Trophoblast cell (in vitro differentiated cells and primary cell): Measurements from ENCODE around the gene OMP.
A peak's percentile ranks its signal among the peaks of the same experiment; 100 is the strongest.

ENCODE experiments used
- DNase-seq, 2 donors: peaks; one replicate each; pipeline ENCODE4 v3.0.0-alpha.2; 2016
- H2AFZ ChIP-seq: 2 replicates; pipeline ENCODE4 v1.6.1; 2013; ENCODE audit warnings: low read length, moderate library complexity, mild to moderate bottlenecking; ENCODE audit not compliant: insufficient read depth, poor library complexity
- H2AK5ac ChIP-seq: 2 replicates; pipeline ENCODE4 v1.6.1; 2013; ENCODE audit warnings: mild to moderate bottlenecking, low read length
- H2BK120ac ChIP-seq: 2 replicates; pipeline ENCODE4 v1.6.1; 2013; ENCODE audit warnings: low read length, mild to moderate bottlenecking, moderate library complexity; ENCODE audit not compliant: insufficient read depth, poor library complexity
- H2BK12ac ChIP-seq: 2 replicates; pipeline ENCODE4 v1.6.1; 2013; ENCODE audit warnings: mild to moderate bottlenecking, low read length, moderate library complexity
- H2BK5ac ChIP-seq: 2 replicates; pipeline ENCODE4 v1.6.1; 2013; ENCODE audit warnings: low read length, low read depth, moderate library complexity, mild to moderate bottlenecking; ENCODE audit not compliant: poor library complexity
- H3K14ac ChIP-seq: 2 replicates; pipeline ENCODE4 v1.6.1; 2013; ENCODE audit warnings: mild to moderate bottlenecking, low read length
- H3K18ac ChIP-seq: 2 replicates; pipeline ENCODE4 v1.6.1; 2013; ENCODE audit warnings: mild to moderate bottlenecking, low read length
- H3K23ac ChIP-seq: 2 replicates; pipeline ENCODE4 v1.6.1; 2013; ENCODE audit warnings: low read length
- H3K27ac ChIP-seq: 2 replicates; pipeline ENCODE4 v1.5.1; 2013; ENCODE audit warnings: low read depth, mild to moderate bottlenecking, inconsistent platforms, low read length, moderate library complexity
- H3K27me3 ChIP-seq: 2 replicates; pipeline ENCODE4 v1.6.1; 2013; ENCODE audit warnings: inconsistent platforms, mild to moderate bottlenecking, low read length, moderate library complexity; ENCODE audit not compliant: insufficient read depth
- H3K36me3 ChIP-seq, 2 experiments: 1 replicate in 1 of 2; 2 replicates in 1 of 2; pipeline ENCODE4 v1.6.1; 2013; ENCODE audit warnings: low read length in 2 of 2, mild to moderate bottlenecking in 2 of 2, moderate library complexity in 1 of 2; ENCODE audit not compliant: insufficient read depth in 2 of 2, control insufficient read depth in 1 of 2
- H3K4ac ChIP-seq: 2 replicates; pipeline ENCODE4 v1.6.1; 2013; ENCODE audit warnings: low read depth, mild to moderate bottlenecking, low read length, moderate library complexity
- H3K4me1 ChIP-seq, 2 experiments: 1 replicate in 1 of 2; 2 replicates in 1 of 2; pipeline ENCODE4 v1.6.1; 2013; ENCODE audit warnings: low read length in 2 of 2, mild to moderate bottlenecking in 2 of 2, moderate library complexity in 1 of 2; ENCODE audit not compliant: insufficient read depth in 2 of 2, control insufficient read depth in 1 of 2
- H3K4me2 ChIP-seq: 2 replicates; pipeline ENCODE4 v1.6.1; 2013; ENCODE audit warnings: inconsistent platforms, mild to moderate bottlenecking, low read length, moderate library complexity
- H3K4me3 ChIP-seq: 2 replicates; pipeline ENCODE4 v1.5.1; 2013; ENCODE audit warnings: mild to moderate bottlenecking, low read depth, low read length, inconsistent platforms
- H3K79me1 ChIP-seq: one replicate; pipeline ENCODE4 v1.6.1; 2013; ENCODE audit warnings: low read length
- H3K79me2 ChIP-seq: 2 replicates; pipeline ENCODE4 v1.6.1; 2013; ENCODE audit warnings: low read length, mild to moderate bottlenecking; ENCODE audit not compliant: control insufficient read depth, insufficient read depth, poor library complexity
- H3K9ac ChIP-seq: 2 replicates; pipeline ENCODE4 v1.6.1; 2013; ENCODE audit warnings: mild to moderate bottlenecking, low read length
- H3K9me3 ChIP-seq: 2 replicates; pipeline ENCODE4 v1.6.1; 2013; ENCODE audit warnings: low read depth, mild to moderate bottlenecking, control low read depth, inconsistent platforms, low read length; ENCODE audit not compliant: insufficient read depth
- H4K12ac ChIP-seq: 2 replicates; pipeline ENCODE4 v1.6.1; 2013; ENCODE audit warnings: low read depth, mild to moderate bottlenecking, low read length, moderate library complexity
- H4K8ac ChIP-seq: 2 replicates; pipeline ENCODE4 v1.6.1; 2013; ENCODE audit warnings: low read depth, mild to moderate bottlenecking, low read length, moderate library complexity
- H4K91ac ChIP-seq: one replicate; pipeline ENCODE4 v1.6.1; 2013; ENCODE audit warnings: low read depth, mild to moderate bottlenecking, low read length, moderate library complexity
- WGBS: extraction: QIAGEN DNeasy Blood & Tissue Kit; methylation state at CpG from one replicate; pipeline ENCODE4 v1.1.7; 2013; ENCODE audit warnings: missing lambda C conversion rate; ENCODE audit not compliant: insufficient read length, insufficient coverage; ENCODE audit errors: extremely low coverage; 5-methylcytosine and 5-hydroxymethylcytosine counted together

OMP gene

DNA sequence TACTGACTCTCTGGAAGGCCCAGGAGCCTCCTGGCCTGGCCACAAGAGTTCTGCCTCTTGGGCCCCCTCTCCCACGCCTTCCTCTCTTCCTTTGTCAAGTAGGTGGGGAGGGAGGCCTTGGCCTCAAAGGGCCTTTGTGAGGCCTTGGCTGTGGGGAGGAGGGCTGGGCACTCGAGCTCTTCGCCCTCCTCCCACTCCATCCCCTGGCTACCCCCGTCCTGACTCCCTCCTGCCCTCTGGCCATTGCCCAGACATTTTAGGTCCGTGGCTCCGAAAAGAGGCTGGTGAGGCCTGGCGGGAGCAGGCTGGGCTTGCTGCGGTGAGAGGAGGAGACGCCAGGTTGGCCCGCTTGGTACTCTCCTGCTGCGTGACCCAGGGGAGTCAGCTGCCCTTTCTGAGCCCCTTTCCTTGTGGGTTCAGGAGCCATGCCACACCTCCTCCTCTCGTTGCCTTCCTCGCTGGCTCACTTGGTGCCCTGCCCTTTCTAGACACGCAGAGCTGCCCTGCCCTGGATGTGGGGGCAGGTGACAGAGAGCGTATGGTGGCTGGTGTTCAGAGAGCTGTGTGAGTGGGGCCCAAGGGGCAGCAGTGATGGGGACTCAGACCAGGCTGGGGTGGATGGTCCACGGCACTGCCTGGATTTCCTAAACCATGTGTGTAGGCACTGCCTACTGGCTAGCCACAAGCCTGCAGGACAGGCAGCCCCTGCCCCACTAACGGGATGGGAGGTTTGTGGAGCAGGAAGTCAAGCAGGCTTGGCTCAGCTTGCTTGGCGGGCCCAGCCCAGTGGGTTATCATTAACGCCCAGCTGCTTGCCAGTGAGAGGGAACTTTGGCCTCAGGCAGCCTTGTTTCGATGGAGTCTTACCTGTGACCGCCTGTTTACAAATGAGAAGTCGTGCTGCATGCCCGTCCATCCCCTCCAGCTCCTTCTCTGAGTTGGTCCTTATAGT is 15.8 kb upstream of the OMP start:
- Histone ChIP-seq H3K4me2 (no peak overlapping the region), H3K27ac (no peak overlapping the region), H4K8ac (no peak overlapping the region), H3K36me3 (no peaks in the 10 kb centered on the region), H2AFZ (no peak overlapping the region), H3K4ac (no peak overlapping the region), H4K12ac (no peak overlapping the region), H3K4me1 (peaks cover 9 to 12% of the 10 kb centered on the region in 2 experiments), H3K14ac (no peak overlapping the region), H2AK5ac (no peak overlapping the region), H3K23ac (no peak overlapping the region), H4K91ac (no peak overlapping the region), H2BK120ac (no peak overlapping the region), H3K27me3 (no peaks in the 10 kb centered on the region), H3K79me1 (no peaks in the 10 kb centered on the region), H3K9ac (no peak overlapping the region), H3K18ac (no peak overlapping the region), H3K4me3 (peak overlapping the region; percentile 38), H3K9me3 (no peaks in the 10 kb centered on the region), H2BK12ac (no peak overlapping the region), H2BK5ac (no peak overlapping the region), H3K79me2 (no peaks in the 10 kb centered on the region)
- WGBS: no CpG with 5 or more reads among the region's 23 CpGs
- DNase-seq: no peak

DNA sequence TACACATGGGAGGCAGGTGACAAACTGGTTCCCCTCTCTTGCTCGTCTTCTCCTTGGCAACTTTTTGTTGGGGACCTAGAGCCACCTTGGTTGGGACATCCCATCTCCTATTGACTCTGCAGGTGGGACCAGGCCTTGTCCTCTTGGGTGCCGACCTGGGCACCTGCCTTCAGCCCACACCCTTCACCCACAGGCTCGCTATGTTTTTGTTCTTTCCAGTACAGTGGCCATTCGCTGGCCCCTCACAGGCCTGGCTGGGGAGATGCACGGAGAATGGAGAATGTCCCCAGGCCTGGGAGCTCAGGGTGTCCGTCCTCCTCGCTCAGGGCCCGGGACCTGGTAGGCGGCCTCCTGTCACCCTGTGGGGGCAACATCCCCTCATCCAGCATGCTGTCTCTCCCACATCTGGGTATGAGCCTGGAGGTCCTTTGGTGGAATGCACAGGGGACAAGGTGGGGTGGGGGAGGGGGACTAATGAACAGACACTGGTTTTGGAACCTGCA is 14.9 kb upstream of the OMP start:
- Histone ChIP-seq H2BK120ac (no peak overlapping the region), H3K27me3 (no peaks in the 10 kb centered on the region), H2BK12ac (no peak overlapping the region), H3K18ac (no peak overlapping the region), H3K36me3 (no peaks in the 10 kb centered on the region), H4K12ac (no peak overlapping the region), H4K8ac (no peak overlapping the region), H3K4me1 (peaks cover 9 to 12% of the 10 kb centered on the region in 2 experiments), H3K9ac (no peak overlapping the region), H3K27ac (no peak overlapping the region), H3K9me3 (no peaks in the 10 kb centered on the region), H2AFZ (no peak overlapping the region), H3K4ac (no peak overlapping the region), H2AK5ac (no peak overlapping the region), H4K91ac (no peak overlapping the region), H2BK5ac (no peak overlapping the region), H3K23ac (no peak overlapping the region), H3K79me2 (no peaks in the 10 kb centered on the region), H3K79me1 (no peaks in the 10 kb centered on the region), H3K4me3 (no peak overlapping the region), H3K14ac (no peak overlapping the region), H3K4me2 (no peak overlapping the region)
- no peak for DNase-seq
- no CpG with 5 or more reads among the region's 9 CpGs for WGBS

DNA sequence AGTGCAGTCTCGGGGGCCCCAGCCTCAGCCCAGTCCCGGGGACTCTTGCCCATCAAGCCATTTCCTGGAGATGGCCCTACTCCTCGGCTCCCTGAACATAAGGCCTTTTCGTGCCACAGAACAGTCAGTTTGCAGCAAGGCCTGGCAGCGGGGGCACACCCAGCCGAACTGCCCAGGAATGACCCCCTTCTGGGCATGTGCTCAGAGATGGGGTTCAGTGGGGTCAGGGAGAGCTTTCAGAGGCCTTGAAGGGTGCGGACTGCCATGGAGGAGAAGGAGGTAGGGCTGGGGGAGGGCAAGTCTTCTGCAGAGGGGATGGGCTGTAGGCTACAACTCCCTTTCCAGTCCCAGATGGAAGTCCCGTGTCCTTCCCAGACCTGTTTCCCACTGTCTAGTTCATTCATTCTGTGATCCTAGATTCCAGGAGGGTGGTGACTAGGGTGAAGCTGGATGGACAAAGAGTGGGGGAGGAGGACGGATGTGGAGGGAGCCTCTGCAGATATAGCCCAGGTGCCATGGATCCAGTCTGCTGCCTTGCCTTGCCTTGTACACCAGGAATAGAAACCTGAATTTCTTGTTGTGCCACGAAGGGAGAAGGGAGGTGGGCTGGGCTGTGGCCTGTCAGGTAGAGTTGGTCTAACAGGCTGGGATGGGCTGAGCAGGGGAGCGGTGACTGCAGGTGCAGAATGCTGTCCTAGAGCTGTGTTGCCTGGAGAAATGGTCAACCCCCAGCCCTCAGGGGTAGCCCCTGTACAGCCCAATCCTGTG is 14.2 kb upstream of the OMP start:
- Histone ChIP-seq H2AFZ (no peak overlapping the region), H2AK5ac (no peak overlapping the region), H4K91ac (no peak overlapping the region), H3K27me3 (no peaks in the 10 kb centered on the region), H2BK120ac (no peak overlapping the region), H3K79me1 (no peaks in the 10 kb centered on the region), H3K4ac (no peak overlapping the region), H3K9me3 (no peaks in the 10 kb centered on the region), H2BK5ac (no peak overlapping the region), H3K23ac (no peak overlapping the region), H4K12ac (no peak overlapping the region), H3K27ac (no peak overlapping the region), H3K9ac (no peak overlapping the region), H3K79me2 (no peaks in the 10 kb centered on the region), H3K4me3 (no peak overlapping the region), H3K4me1 (peaks cover 12 to 13% of the 10 kb centered on the region in 2 experiments), H2BK12ac (no peak overlapping the region), H3K18ac (no peak overlapping the region), H3K14ac (no peak overlapping the region), H4K8ac (no peak overlapping the region), H3K4me2 (no peak overlapping the region), H3K36me3 (no peaks in the 10 kb centered on the region)
- DNase-seq: peak; percentile 15 to 47
- no CpG with 5 or more reads among the region's 11 CpGs for WGBS

DNA sequence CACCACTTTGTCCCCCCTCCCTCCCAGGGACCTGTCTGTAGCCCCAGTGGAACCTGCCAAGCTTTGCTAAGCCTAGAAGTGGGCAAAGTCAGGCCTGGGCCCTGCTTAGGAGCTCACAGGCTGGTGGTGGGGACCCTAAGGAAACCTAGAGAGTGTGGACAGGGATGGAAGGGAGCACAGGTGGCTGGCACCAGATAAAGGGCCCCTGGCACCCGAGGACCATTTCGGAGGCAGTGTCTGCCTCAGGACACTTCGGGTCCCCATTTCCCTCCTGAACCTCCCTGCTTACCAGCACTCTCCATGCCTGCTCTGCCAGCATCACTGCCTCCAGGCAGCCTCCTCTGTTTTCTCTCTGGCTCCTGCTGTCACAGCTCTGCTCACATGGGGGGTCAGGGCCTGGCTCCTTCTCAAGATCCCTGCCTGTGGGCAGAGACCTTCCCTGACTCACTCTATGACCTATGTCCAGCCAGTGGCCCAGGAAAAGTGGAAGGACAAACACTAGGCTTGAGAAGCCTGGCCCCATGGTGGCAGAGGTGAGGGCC is 13.6 kb upstream of the OMP start:
- no peak overlapping the region for H4K8ac ChIP-seq
- no peak overlapping the region for H3K27ac ChIP-seq
- no peak overlapping the region for H2BK5ac ChIP-seq
- no peak overlapping the region for H3K4me2 ChIP-seq
- no peak overlapping the region for H3K9ac ChIP-seq
- no peak overlapping the region for H2AK5ac ChIP-seq
- H2BK120ac ChIP-seq: no peak overlapping the region
- no peaks in the 10 kb centered on the region for H3K36me3 ChIP-seq
- no peak overlapping the region for H3K14ac ChIP-seq
- H3K9me3 ChIP-seq: no peaks in the 10 kb centered on the region
- DNase-seq: no peak
- no peaks in the 10 kb centered on the region for H3K79me1 ChIP-seq
- no peak overlapping the region for H2BK12ac ChIP-seq
- no peak overlapping the region for H2AFZ ChIP-seq
- H3K79me2 ChIP-seq: no peaks in the 10 kb centered on the region
- H4K91ac ChIP-seq: no peak overlapping the region
- no peak overlapping the region for H3K4ac ChIP-seq
- H3K23ac ChIP-seq: no peak overlapping the region
- H3K4me1 ChIP-seq: peaks cover 12 to 14% of the 10 kb centered on the region in 2 experiments
- no peaks in the 10 kb centered on the region for H3K27me3 ChIP-seq
- no CpG with 5 or more reads among the region's 3 CpGs for WGBS
- H4K12ac ChIP-seq: no peak overlapping the region
- H3K18ac ChIP-seq: no peak overlapping the region
- no peak overlapping the region for H3K4me3 ChIP-seq
